22Rv1 (cell line): Measurements from ENCODE around the gene STBD1.

ENCODE experiments used
- ZFX ChIP-seq: fragments of 450-650 bp; IDR thresholded peaks from 2 replicates; pipeline ENCODE4 v1.6.1; 2017; ENCODE audit warnings: antibody characterized with exemption, borderline replicate concordance
- TF ChIP-seq, protein P1 (sequence below): fragments of 450-650 bp; IDR thresholded peaks from 2 replicates; pipeline ENCODE4 v1.5.1; 2017; ENCODE audit warnings: mild to moderate bottlenecking

DNA sequence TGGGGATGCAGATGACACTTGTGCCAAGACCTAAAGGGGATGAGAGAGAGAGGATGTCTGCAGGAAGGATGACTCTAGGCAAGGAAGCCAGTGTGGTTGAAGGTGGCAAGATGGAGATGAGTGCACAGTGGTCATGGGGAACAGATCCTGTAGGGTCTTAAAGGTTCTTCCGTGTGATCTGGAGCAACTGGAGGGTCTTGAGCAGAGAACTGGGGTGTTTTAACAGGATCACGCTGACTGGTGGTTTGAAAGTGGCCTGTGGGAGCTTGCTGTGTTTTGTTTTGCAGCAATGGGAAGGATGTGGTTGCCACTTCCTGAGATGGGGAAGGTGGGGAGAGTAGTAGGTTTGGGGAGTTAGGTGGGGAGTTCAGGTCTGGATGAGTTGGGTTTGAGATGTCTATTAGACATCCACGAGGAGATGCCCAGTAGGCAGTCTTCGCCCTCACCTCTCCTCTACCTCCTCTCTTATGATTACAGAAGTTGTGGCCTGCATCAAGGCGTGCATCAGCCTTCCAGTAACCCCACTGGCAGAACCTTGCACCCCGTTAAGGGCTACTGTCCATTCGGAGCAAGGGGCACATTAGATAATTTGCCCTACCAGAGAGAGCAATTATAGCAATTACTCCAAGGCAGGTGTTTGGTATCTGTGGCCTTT, 1.4 kb upstream of the STBD1 start:
- TF ChIP-seq, protein P1, sequence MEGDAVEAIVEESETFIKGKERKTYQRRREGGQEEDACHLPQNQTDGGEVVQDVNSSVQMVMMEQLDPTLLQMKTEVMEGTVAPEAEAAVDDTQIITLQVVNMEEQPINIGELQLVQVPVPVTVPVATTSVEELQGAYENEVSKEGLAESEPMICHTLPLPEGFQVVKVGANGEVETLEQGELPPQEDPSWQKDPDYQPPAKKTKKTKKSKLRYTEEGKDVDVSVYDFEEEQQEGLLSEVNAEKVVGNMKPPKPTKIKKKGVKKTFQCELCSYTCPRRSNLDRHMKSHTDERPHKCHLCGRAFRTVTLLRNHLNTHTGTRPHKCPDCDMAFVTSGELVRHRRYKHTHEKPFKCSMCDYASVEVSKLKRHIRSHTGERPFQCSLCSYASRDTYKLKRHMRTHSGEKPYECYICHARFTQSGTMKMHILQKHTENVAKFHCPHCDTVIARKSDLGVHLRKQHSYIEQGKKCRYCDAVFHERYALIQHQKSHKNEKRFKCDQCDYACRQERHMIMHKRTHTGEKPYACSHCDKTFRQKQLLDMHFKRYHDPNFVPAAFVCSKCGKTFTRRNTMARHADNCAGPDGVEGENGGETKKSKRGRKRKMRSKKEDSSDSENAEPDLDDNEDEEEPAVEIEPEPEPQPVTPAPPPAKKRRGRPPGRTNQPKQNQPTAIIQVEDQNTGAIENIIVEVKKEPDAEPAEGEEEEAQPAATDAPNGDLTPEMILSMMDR = no peak
- no peak for TF ChIP-seq ZFX
